ENCODE data around the gene KRT26. TPM values are rescaled to one million over a fixed set of nuclear protein-coding genes. Genes with fewer than 3 reads are reported as not detected.
"Not testable (repeated sequence)": the region's sequence is repeated elsewhere in the genome, so short reads cannot be mapped to it uniquely, and the experiment has no call there.

Gene KRT26
- total RNA-seq, 1 donor: not detected

- TF ChIP-seq CTCF (IDR thresholded peaks at IDR 0.05; ENCODE audit: insufficient read depth, low read length): no peak
- no peak for DNase-seq (ENCODE audit: low read depth)
- H3K4me3 ChIP-seq (ENCODE audit: low read depth, low read length): no peak overlapping the region
Measured at GRCh38 chr17:40750391-40750790, 21.6 kb downstream of the KRT26 start.

- DNase-seq (ENCODE audit: low read depth); H3K4me3 ChIP-seq (ENCODE audit: low read depth, low read length): not testable (repeated sequence)
Measured at GRCh38 chr17:40748666-40749065, 23.3 kb downstream of the KRT26 start.

GRCh38 chr17:40738553-40738952 is 33.4 kb downstream of the KRT26 start:
- DNase-seq (ENCODE audit: low read depth): no peak
- no peak overlapping the region for H3K4me3 ChIP-seq (ENCODE audit: low read depth, low read length)
- no peak for TF ChIP-seq CTCF (IDR thresholded peaks at IDR 0.05; ENCODE audit: insufficient read depth, low read length)

- no peak for TF ChIP-seq CTCF (IDR thresholded peaks at IDR 0.05; ENCODE audit: insufficient read depth, low read length)
- no peak for DNase-seq (ENCODE audit: low read depth)
- H3K4me3 ChIP-seq (ENCODE audit: low read depth, low read length): no peak overlapping the region
Measured at GRCh38 chr17:40735016-40735415, 37.0 kb downstream of the KRT26 start.

GRCh38 chr17:40734018-40734417 is 38.0 kb downstream of the KRT26 start:
- no peak for TF ChIP-seq CTCF (IDR thresholded peaks at IDR 0.05; ENCODE audit: insufficient read depth, low read length)
- H3K4me3 ChIP-seq (ENCODE audit: low read depth, low read length): no peak overlapping the region
- DNase-seq (ENCODE audit: low read depth): no peak

GRCh38 chr17:40730970-40731369 is 41.0 kb downstream of the KRT26 start:
- DNase-seq (ENCODE audit: low read depth): no peak
- no peak overlapping the region for H3K4me3 ChIP-seq (ENCODE audit: low read depth, low read length)
- no peak for TF ChIP-seq CTCF (IDR thresholded peaks at IDR 0.05; ENCODE audit: insufficient read depth, low read length)

GRCh38 chr17:40727447-40728231 is 44.4 kb downstream of the KRT26 start:
- peak; percentile 51 for DNase-seq (ENCODE audit: low read depth)
- no peak for TF ChIP-seq CTCF (IDR thresholded peaks at IDR 0.05; ENCODE audit: insufficient read depth, low read length)
- H3K4me3 ChIP-seq (ENCODE audit: low read depth, low read length): no peak overlapping the region

Measured in fibroblast of the aortic adventitia (primary cell).